Activated CD4-positive, alpha-beta T cell treated with anti-CD3 and anti-CD28 coated beads, Interleukin-2, amount 10 ng/mL, durations not matched to agents 7 days and 5 days (primary cell): Measurements from ENCODE around the gene RAF1. TPM values are rescaled to one million over a fixed set of nuclear protein-coding genes. Genes with fewer than 3 reads are reported as not detected.
A peak's percentile ranks its signal among the peaks of the same experiment; 100 is the strongest.
"Not testable (repeated sequence)": the region's sequence is repeated elsewhere in the genome, so short reads cannot be mapped to it uniquely, and the experiment has no call there.

Experiments
- CTCF ChIA-PET: fragments of 350-600 bp; sonication (Branson Sonifier 250); formaldehyde crosslinking; loops from one replicate; lab custom pipeline; 2021; ENCODE audit warnings: antibody characterized with exemption; lab: Charles Lee
- POLR2A ChIA-PET: fragments of 350-600 bp; sonication (Branson Sonifier 250); formaldehyde crosslinking; loops from one replicate; lab custom pipeline; 2021; ENCODE audit warnings: antibody characterized with exemption; lab: Charles Lee
- DNase-seq: peaks from one replicate; pipeline ENCODE4 v3.0.0-alpha.2; 2020
- H3K27ac Mint-ChIP-seq: one replicate; pipeline ENCODE4 v1.8.0; 2021; ENCODE audit warnings: mild to moderate bottlenecking, moderate library complexity, mixed read lengths
- H3K27me3 Mint-ChIP-seq: one replicate; pipeline ENCODE4 v1.8.0; 2021; ENCODE audit warnings: mixed read lengths
- H3K36me3 Mint-ChIP-seq: one replicate; pipeline ENCODE4 v1.8.0; 2021; ENCODE audit warnings: low read depth, mixed read lengths
- H3K4me1 Mint-ChIP-seq: one replicate; pipeline ENCODE4 v1.8.0; 2021; ENCODE audit warnings: mixed read lengths
- H3K4me3 Mint-ChIP-seq: one replicate; pipeline ENCODE4 v1.8.0; 2021; ENCODE audit warnings: mild to moderate bottlenecking, moderate library complexity, mixed read lengths
- H3K9me3 Mint-ChIP-seq: one replicate; pipeline ENCODE4 v1.8.0; 2021; ENCODE audit warnings: mixed read lengths
- total RNA-seq, 2 experiments: library from RNA; stranded (reverse); gene quantifications; one replicate each; pipeline ENCODE4 v1.2.3, GENCODE V29; 2021

The RAF1 gene
- total RNA-seq = 10 to 100 TPM; 90.1 to 90.9 TPM

DNA sequence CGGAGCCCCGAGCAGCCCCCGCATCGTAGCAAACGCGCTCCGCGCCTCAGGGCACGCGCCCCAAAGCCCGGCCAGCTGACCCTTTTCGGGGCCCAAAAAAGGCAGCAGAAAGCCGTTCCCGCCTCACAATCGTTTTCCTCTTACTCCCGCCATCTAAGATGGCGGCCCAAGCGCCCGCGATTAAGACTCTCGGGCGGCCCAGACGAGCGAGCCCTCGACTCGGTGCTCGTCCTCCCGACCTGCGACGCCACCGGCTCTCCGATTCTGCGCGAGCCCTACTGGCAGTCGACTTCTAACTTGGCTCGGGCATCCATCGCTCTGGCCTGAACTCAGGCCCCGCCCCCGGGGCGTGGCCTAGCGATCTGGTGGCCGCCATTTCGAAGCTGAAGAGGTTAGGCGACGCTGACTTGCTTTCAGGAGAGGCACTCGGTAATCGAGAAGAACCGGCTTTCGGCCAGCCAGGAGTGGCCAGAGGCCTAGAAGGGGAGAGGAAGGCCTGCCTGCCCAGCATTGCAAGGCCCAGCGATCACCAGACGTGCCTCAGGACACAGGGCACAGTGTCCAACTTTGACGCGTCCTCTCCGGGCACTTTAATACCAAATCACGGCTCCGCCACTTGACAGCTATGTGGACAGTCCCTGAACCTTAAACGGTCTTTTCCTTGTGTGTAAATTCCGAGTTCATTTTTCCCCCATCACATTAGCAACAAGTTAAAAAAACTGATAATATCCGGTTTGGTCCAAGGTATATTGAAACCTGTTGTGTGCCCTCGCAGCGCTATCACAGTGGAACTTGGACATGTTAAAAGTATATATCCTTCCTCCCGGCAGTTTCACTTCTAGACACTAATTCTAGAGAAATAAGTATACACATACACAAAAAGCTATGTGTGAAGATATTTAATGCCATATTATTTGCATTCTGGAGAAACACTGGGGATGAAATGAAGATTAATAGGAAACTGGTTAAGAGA, at the start of gene RAF1:
TSS of gene RAF1 (minus strand) at position 182 of the 973 bp plus-strand sequence. CDS start 45,396 bp downstream, outside the sequence.
- Mint-ChIP-seq H3K27ac (peak within 1 kb of the TSS; percentile 99), H3K36me3 (peaks cover 7% of the 10 kb centered on the region), H3K4me3 (peak within 1 kb of the TSS; percentile 89), H3K9me3 (no peaks in the 10 kb centered on the region), H3K27me3 (no peaks in the 10 kb centered on the region), H3K4me1 (peaks cover 26% of the 10 kb centered on the region)
- ChIA-PET CTCF (interaction anchor here (0.5 to 1.0 kb wide), 6 partner anchors 15 to 399 kb away, joined by 3 to 5 read pairs (median 3); no protein-coding TSS in a partner anchor), POLR2A (no interaction called here)
- DNase-seq = peak; percentile 98

DNA sequence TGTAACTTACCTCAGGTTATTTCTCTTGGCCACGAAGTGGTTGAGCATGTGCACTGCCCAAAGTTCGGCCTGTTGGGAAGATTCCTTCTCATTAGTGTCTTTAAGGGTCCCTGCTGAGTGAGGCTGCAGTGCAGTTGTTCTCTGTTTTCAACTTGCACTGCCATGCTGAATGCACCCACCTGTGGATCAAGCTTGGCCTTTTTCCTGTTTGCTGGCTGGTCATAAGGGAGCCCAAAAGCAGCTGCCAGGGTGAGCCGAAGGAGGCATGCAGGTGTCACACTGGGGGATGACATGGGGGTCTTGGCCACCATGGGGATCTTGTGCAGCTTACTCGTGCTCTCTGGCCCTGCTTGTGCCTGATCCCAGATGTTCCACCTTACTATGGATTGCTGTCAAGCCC, 46.1 kb upstream of the RAF1 start:
- no peaks in the 10 kb centered on the region for H3K4me1 Mint-ChIP-seq
- ChIA-PET POLR2A (no interaction called here), CTCF (interaction anchor here (1.2 kb wide), 1 partner anchor 11 kb away, joined by 5 read pairs; no protein-coding TSS in a partner anchor)
- peaks cover 14% of the 10 kb centered on the region for H3K27me3 Mint-ChIP-seq
- H3K9me3 Mint-ChIP-seq = no peaks in the 10 kb centered on the region
- no peaks in the 10 kb centered on the region for H3K36me3 Mint-ChIP-seq
- no peak for DNase-seq
- H3K4me3 Mint-ChIP-seq = no peak overlapping the region
- H3K27ac Mint-ChIP-seq = no peak overlapping the region

DNA sequence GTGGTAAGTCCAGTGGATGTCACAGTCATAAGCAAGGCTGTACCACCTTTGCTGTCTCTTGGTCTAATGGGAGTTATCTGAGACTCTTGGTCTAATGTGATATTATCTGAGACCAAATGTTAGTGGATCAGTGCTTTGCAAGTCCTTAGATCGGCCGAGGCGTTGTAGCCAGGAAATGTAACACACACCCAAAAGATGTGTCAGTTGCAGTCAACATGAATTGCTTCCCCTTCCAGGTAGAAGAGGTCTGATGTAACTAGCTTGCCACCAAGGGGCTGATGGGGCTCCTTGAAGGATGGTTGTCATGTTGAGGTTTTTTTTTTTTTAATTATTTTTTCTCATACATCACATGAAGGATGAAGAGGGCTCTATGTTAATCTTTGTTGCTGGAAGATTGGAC, 45.4 kb upstream of the RAF1 start:
- H3K27me3 Mint-ChIP-seq = peaks cover 14% of the 10 kb centered on the region
- CTCF ChIA-PET = interaction anchor here (0.6 kb wide), 1 partner anchor 566 kb away, joined by 4 read pairs; no protein-coding TSS in a partner anchor
- POLR2A ChIA-PET = no interaction called here

DNA sequence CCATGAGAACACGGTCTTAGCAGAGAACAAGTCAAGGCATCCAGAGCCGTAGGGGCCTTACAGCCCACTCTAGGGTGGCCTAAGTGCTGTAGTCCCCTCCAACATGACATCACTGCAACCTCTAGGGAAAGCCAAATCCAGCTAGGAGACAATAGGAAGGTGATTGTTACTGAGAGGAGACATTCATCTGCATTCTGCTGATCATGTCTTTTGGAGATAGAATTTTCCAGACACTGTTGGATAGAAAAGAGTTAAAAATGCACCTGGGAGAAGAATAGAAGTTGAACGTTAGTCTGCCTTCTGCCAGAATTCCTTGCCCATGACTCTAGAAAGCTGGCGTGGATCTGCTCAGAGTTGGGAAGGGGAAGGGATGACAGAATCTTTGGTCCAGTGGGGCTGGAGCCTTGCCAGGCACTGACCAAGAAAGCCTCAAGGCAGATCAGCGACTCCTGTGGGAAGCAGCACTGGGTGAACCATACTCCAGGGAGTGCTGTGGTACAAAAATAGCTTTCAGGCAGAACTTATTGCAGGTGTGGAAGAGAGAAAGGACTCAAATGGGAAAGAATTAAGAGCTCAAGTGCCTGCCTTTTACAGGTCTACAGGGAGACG, 44.8 kb upstream of the RAF1 start:
- DNase-seq = no peak
- Mint-ChIP-seq H3K36me3 (no peaks in the 10 kb centered on the region), H3K27me3 (peaks cover 14% of the 10 kb centered on the region), H3K27ac (no peak overlapping the region), H3K4me1 (no peaks in the 10 kb centered on the region), H3K4me3 (no peak overlapping the region), H3K9me3 (no peaks in the 10 kb centered on the region)
- CTCF ChIA-PET = interaction anchor here (0.6 kb wide), 1 partner anchor 565 kb away, joined by 4 read pairs; no protein-coding TSS in a partner anchor
- POLR2A ChIA-PET = no interaction called here

More for the DNA sequence above, 45.4 kb upstream of the RAF1 start:
- no peak for DNase-seq
- Mint-ChIP-seq H3K36me3 (no peaks in the 10 kb centered on the region), H3K4me3 (no peak overlapping the region), H3K4me1 (no peaks in the 10 kb centered on the region), H3K9me3 (no peaks in the 10 kb centered on the region), H3K27ac (no peak overlapping the region)

DNA sequence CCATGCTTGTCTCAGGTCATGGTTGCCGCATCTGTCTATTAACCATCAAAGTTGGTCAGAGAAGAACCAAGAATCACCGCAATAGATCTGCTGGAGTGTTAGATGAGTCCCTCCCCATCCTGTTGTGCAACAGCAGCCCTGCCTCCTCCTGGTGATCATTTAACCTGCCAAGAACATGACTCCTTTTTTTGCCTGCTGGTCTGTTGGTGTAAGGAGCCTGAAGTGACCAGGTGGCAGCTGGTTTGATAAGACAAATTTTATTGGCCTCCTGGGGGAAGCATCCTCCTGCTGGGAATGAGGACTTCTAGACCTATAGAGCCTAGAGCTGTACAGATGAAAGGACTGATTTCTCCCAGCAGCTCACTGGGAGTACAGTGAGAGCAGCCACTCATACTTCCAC, 43.5 kb upstream of the RAF1 start:
- Mint-ChIP-seq H3K36me3 (no peaks in the 10 kb centered on the region), H3K27ac (no peak overlapping the region), H3K4me3 (no peak overlapping the region), H3K4me1 (no peaks in the 10 kb centered on the region), H3K27me3 (peaks cover 14% of the 10 kb centered on the region), H3K9me3 (no peaks in the 10 kb centered on the region)
- ChIA-PET POLR2A (no interaction called here), CTCF (interaction anchor here (0.5 to 1.3 kb wide), 2 partner anchors 52 to 165 kb away, joined by 3 read pairs; partner anchors contain the start of gene TMEM40)
- no peak for DNase-seq

DNA sequence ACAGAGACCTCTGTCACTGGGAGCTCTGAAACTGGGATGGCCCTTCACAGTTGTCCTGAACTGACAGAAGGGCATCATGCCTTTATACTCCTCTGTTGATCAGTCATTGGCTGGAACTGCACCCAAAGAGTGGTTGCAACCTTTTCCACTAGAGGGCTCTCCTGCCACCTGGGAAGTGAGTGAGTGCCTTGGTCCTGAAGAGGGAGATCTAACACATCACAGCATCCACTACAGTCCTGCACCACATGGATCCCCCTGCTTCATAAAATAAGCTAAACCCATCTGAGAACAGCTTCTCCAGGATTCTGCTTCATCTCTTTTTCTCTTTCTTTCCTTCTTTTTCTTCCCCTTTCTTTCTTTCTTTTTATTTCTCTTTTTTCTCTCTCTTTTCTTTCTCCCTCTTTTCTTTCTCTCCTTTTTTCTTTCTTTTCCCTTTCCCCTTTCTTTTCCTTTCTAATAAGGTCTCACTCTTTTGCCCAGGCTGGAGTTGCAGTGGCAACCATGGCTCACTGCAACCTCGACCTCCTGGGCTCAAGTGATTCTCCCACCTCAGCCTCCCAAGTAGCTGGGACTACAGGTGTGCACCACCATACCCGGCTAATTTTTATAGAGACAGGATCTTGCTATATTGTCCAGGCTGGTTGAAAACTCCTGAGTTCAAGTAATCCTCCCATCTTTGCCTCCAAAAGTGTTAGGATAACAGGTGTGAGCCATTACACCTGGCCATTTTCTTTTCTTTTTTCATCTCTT, 42.8 kb upstream of the RAF1 start:
- Mint-ChIP-seq H3K9me3 (no peaks in the 10 kb centered on the region), H3K4me3 (no peak overlapping the region), H3K27ac (no peak overlapping the region), H3K36me3 (no peaks in the 10 kb centered on the region), H3K4me1 (no peaks in the 10 kb centered on the region), H3K27me3 (peaks cover 14% of the 10 kb centered on the region)
- ChIA-PET POLR2A (no interaction called here), CTCF (interaction anchor here (0.6 to 1.3 kb wide), 5 partner anchors 12 to 89 kb away, joined by 3 to 5 read pairs (median 3); partner anchors contain the start of gene TMEM40)
- DNase-seq = peak; percentile 69

DNA sequence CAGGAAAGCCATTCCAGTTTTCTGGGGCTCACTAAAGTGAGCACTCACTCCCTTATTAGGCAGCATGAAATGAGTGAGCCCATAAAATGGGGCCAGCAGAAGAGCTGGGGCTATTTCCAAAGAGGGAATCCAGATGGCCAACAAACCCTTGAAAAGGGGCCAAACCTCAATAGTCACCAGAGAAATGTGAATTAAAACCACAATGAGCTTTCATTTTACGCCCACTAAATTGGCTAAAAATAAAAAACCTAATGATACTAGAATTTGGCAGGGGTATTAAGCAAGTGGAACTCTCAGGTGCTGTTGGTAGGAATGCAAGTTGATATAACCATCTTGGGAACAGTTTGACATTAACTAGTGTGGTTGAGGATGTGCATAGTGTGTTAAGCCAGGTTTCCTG, 42.1 kb upstream of the RAF1 start:
- Mint-ChIP-seq H3K27ac (no peak overlapping the region), H3K9me3 (no peaks in the 10 kb centered on the region), H3K4me3 (no peak overlapping the region), H3K36me3 (no peaks in the 10 kb centered on the region), H3K27me3 (peaks cover 14% of the 10 kb centered on the region), H3K4me1 (no peaks in the 10 kb centered on the region)
- CTCF ChIA-PET = interaction anchor here (0.6 to 1.2 kb wide), 2 partner anchors 11 to 34 kb away, joined by 4 to 5 read pairs; no protein-coding TSS in a partner anchor
- no peak for DNase-seq
- POLR2A ChIA-PET = no interaction called here

DNA sequence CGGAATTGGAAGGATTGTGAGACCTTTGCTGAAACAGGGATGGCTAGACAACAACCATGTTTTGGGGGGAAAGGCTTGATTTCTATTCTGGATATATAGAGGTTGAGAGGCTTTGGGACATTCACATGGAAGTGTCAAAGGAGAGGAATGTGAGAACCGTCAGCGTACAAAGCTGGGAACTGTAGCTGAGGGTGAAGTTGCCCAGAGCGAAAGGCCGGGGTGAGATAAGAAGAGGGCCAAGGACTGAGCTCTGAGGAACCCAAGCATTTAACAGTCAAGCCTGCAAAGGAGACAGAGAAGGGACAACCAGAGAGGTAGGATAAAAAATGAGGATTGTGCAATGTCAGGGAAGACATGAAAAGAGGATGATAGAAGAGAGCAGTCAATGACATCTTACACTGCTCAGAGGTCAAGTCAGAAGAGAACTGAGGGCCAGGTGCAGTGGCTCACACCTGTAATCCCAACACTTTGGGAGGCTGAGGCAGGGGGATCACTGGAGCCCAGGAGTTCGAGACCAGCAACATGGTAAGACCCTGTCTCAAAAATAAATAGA, 41.5 kb upstream of the RAF1 start:
- no peak overlapping the region for H3K4me3 Mint-ChIP-seq
- DNase-seq = no peak
- peaks cover 14% of the 10 kb centered on the region for H3K27me3 Mint-ChIP-seq
- no peaks in the 10 kb centered on the region for H3K36me3 Mint-ChIP-seq
- POLR2A ChIA-PET = no interaction called here
- no peaks in the 10 kb centered on the region for H3K4me1 Mint-ChIP-seq
- CTCF ChIA-PET = no interaction called here
- no peak overlapping the region for H3K27ac Mint-ChIP-seq
- no peaks in the 10 kb centered on the region for H3K9me3 Mint-ChIP-seq

DNA sequence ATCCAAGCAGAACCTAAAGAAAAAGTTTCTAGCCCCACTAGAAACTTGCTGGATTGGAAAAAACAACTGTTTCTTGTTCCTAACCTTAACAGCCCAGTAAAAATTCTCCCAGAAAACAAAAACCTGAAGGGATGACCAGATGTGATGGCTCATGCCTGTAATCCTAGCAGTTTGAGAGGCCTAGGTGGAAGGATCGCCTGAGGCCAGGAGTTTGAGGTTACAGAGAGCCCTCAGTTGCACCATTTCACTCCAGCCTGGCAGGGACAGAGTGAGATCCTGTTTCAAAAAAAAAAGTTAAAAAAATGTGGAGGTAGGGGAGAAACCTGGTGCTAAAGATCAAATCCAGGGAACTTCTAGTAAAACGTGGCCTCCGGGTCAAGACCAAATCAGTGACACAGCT, 38.6 kb upstream of the RAF1 start:
- Mint-ChIP-seq H3K27me3 (peaks cover 12% of the 10 kb centered on the region), H3K36me3 (no peaks in the 10 kb centered on the region), H3K27ac (no peak overlapping the region), H3K4me1 (no peaks in the 10 kb centered on the region), H3K4me3 (no peak overlapping the region), H3K9me3 (no peaks in the 10 kb centered on the region)
- DNase-seq = no peak
- CTCF ChIA-PET = interaction anchor here (0.6 kb wide), 1 partner anchor 40 kb away, joined by 3 read pairs; no protein-coding TSS in a partner anchor
- POLR2A ChIA-PET = interaction anchor here (0.8 kb wide), 1 partner anchor 10 kb away, joined by 8 read pairs; no protein-coding TSS in a partner anchor

DNA sequence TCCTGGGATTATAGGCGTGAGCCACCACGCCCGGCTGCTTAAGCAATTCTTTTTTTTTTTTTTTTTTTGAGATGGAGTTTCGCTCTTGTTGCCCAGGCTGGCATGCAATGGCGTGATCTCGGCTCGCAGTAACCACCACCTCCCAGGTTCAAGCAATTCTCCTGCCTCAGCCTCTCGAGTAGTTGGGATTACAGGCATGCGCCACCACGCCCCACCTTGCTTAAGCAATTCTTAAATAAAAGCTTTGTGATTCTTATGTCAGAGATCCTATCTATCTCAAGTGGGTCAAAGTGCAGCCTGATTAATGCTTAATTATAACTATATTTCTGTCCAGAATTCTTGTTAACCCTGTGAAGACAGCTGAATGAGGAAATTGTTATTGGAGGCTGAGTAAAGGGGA, 37.7 kb upstream of the RAF1 start:
- H3K27ac Mint-ChIP-seq, H3K4me1 Mint-ChIP-seq, H3K9me3 Mint-ChIP-seq, CTCF ChIA-PET, H3K36me3 Mint-ChIP-seq, H3K4me3 Mint-ChIP-seq, DNase-seq, H3K27me3 Mint-ChIP-seq, POLR2A ChIA-PET: not testable (repeated sequence)

DNA sequence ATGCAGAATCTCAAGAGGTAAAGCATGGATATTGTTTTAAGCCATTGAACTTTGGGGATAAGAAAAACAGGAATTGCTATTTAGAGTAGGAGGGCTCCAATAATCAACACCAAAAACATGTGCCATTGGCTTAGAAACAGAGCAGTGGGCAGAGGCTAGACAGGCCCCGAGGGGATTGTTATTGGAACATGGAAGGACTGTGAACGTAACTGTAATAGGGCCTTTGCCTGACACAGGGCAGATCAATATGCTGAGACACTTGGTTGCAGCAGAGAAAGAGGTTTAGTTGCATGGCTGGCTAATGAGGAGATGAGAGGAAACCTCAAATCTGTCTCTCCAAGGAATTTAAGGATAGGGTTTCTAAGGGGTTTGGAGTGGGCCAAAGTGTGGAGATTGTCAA, 36.9 kb upstream of the RAF1 start:
- Mint-ChIP-seq H3K4me1 (no peaks in the 10 kb centered on the region), H3K9me3 (no peaks in the 10 kb centered on the region), H3K27me3 (no peaks in the 10 kb centered on the region), H3K27ac (no peak overlapping the region), H3K36me3 (no peaks in the 10 kb centered on the region), H3K4me3 (no peak overlapping the region)
- ChIA-PET POLR2A (no interaction called here), CTCF (no interaction called here)
- DNase-seq = no peak

DNA sequence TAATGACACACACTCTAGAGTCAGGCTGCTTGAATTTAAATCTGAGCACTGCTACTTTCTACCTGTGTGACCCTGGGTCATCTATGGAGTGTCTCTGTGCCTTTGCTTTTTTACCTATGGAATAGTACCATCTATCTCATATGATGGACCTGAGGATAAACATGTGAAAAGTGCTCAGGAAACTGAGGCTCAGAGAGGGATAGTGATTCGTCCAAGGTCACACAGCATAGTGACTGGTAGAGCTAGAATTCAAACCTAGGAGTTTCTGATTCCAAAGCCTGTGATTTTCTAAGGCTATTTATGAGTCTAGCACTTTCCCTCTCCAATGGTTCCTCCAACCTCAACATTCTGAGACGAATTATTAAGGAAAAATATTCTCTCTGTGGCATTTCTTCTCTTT, 32.0 kb upstream of the RAF1 start:
- Mint-ChIP-seq H3K27ac (no peak overlapping the region), H3K27me3 (no peaks in the 10 kb centered on the region), H3K36me3 (no peaks in the 10 kb centered on the region), H3K4me3 (no peak overlapping the region), H3K4me1 (no peaks in the 10 kb centered on the region), H3K9me3 (no peaks in the 10 kb centered on the region)
- CTCF ChIA-PET = no interaction called here
- no peak for DNase-seq
- POLR2A ChIA-PET = no interaction called here
